NCI-H1436 (cell line): Measurements from ENCODE around the gene ID2.

Experiments
- DNase-seq: peaks from one replicate; lab custom pipeline; 2025; lab: John Stamatoyannopoulos, UW

ID2 gene

GRCh38 chr2:8681786-8682692 lies at the start of gene ID2:
TSS of gene ID2 (plus strand) at chr2:8682056. CDS start at chr2:8682166, 110 bp downstream.
- peak; percentile 97 for DNase-seq

DNA sequence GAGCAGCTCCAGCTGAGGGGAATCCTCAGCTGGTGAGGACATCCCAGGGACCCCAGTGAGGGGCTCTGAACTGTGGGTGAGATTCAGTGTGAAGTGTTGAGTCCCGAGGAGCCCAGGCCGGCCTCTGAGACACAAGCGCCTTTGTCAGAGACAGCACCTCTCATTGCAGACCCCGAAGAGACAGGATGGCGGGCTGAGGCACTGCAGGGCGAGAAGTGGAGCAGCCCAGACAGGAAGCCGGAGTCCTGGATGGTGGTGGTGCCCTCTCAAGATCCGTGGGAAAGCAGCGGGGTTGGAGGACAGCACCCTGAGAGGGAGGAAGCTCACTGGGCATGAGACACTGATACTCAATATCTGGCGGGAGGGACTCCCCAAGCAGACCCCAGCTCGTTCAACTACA lies 49.1 kb upstream of the ID2 start:
- no peak for DNase-seq

DNA sequence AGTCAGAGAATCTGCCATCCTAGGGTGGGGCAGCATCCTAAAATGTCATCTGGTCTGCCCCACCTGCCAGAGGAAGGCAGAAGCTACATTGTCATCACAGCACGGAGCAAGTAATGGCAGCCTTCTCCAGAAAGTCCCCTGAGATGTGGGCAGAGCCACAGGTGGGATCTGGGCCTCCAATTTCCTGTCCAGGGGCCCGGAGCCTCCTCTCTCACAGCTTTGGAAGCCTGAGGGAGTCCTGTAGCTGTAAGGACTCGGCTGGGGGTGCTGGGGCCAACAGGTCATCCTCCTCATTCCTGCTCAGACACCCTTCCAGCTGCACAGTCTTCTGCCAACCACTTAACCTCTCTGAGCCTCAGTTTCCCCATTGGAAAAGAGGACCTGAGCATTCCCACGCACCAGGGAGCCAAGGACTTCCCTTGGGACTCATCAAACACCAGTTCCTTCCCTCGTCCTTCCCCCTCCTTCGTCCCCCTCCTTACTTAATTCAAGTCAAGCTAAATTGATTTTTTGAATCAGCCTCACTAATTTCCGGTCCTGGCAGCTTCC lies 48.6 kb upstream of the ID2 start:
- DNase-seq = no peak

- no peak for DNase-seq
These were observed 48.0 kb upstream of the ID2 start for GRCh38 chr2:8633735-8634313.

DNA sequence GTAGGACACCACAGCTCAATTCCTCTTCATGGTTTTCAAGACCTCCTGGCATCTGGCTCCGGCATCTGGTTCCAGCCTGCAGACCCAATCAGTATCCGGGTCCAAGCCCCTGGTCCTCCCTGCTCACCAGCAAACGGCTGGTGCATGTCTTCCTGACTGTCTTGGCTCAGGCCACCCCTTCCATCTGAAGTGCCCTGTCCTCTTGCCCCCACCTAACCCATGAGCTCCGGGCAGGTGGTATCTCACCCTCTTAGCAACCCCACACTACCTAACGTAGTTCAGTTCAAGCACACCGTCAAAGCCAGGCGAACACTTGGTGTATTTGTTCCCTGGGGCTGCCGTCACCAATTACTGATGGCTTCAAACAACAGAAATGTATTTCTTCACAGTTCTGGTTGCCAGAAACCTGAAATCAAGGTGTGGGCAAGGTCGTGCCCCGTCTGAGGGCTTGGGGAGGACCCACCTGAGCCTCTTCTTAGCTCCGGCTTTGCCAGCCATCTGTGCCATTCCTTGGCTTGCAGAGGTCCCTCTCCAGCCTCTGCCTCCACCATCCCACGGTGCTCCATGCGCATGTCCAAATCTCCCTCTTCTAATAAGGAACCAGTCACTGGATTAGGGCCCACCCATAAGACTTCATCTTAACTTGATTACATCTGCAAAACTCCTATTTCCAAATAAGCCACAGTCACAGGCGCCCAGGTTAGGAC lies 47.2 kb upstream of the ID2 start:
- no peak for DNase-seq

- DNase-seq = no peak
These were observed 45.8 kb upstream of the ID2 start for GRCh38 chr2:8636041-8636491.

GRCh38 chr2:8636721-8637636 lies 44.9 kb upstream of the ID2 start:
- no peak for DNase-seq

- DNase-seq = no peak
These were observed 43.5 kb upstream of the ID2 start for GRCh38 chr2:8638327-8638726.

- DNase-seq = no peak
These were observed 42.7 kb upstream of the ID2 start for GRCh38 chr2:8639122-8639635.

DNA sequence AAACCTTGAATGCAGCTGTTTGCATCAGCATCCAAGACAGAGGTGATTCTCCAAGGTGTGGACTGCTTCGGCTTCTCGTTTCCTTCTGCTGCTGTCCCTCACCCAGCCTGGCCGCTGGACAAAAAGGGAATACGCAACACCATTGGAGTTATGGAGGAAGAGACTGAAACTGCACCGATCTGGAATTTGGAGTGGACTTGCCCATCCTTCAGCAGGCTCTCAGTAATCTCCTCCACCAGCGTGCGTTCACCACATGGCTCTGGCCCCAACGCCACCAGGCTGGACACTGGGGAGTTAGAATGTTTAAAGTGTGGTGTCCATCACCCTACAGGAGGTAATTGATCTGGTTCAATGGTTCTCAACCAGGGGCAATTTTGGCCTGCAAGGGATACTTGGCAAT lies 41.4 kb upstream of the ID2 start:
- no peak for DNase-seq

DNA sequence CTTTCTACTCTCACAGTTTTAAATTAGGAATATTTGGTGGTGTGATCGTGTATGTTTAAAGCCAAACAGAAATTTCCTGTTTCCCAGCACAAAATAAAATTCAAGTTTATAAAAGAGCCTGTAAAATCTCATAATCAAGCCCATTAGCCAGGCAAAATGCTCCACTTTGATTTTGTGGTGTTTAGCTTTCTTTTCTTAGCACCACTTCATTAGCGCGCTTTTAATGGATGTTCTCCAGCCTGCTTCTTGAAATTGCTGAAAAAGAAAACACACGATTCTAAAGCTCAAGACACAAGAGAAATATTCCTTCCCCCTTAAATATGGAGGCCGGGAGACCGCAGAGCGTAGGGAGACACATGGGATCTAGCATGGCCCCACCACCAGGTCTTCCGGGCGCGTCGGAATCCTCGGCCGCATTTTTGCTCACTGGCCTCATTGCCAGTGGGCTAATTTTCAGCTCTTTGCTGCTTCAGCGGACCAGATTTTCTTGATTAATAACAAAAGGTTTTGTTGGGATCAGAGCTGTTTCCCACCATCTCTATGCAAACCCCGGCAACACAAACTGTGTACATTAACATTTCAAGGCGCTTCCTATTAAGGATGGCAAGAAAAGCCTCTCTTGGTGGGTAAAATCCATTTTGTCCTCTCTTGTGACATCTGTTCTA lies 40.4 kb upstream of the ID2 start:
- no peak for DNase-seq

GRCh38 chr2:8642366-8643068 lies 39.3 kb upstream of the ID2 start:
- no peak for DNase-seq

GRCh38 chr2:8643250-8643995 lies 38.4 kb upstream of the ID2 start:
- no peak for DNase-seq

DNA sequence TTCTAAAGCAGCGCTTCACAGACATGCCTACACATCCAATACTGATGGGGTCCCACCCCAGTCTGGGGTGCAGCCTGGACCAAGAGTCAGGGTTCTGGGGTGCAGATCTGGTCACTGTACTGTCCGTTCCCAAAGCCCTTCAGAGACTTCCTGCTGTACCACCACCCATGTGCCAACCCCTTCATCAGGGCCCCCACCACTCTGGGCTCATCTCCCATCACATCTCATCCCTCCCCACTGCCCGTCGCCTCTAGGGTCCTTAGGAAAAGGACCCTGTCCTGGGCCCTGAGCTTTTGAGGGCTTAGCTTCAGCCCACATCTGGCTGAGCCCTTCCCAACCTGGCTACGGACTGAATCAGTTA lies 37.9 kb upstream of the ID2 start:
- no peak for DNase-seq

DNA sequence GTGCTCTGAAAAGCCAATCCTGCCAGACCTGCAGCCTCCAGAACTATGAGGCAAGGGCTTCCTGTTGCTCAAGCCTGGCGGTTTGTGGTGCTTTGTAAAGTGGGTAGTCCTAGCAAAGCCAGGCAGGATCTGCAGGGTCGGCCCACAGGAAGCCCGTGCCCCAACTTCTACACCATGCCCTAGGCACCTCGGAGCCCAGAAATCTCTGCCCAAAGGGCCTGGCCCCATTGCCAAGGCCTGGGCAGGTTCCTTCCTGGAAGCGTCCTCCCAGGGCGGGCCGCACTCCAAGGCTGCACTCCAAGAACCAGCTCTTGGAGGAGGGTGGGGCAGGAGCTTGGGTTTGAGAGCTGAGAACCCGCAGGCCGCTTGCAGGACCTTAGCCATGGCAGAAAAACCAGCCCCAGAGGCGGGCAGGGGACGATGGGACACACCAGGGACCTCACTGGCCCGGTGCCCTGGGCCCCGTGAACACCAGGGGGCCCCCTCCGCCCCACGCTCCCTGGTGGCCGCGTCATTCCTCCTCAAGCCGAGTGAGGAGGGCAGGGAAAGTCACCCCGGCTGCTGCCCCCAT lies 37.2 kb upstream of the ID2 start:
- no peak for DNase-seq

DNA sequence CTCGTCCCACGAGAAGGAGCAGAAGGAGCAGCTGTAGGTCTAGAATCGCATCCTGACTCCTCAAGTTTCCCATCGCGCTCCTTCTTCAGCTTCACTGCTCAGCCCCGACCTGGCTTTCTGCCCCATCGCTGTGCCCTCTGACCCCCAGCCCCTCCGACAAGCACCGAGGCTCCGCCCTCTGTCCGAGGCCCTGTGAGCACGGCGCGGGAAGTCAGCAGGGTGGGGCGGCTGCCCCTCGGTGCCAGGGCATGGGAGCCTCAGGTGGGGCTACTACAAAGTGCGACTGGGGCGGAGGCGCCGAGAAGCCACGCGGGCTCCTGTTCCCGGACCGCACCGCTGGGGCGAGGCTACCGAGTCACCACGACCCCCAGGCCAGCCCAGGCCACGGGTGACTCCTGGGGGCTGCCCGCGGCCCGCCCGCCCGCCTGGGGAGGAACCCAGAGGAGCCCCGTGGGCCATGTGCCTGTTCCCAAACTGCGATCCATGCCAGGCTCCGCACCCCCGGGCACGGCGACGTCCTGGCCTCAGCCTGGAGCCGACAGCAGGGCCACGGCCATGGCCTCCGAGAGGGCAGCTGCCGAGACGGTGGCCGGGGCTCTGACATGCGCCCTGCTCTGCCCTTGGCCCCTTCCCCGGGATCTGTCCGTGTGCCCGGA lies 36.6 kb upstream of the ID2 start:
- no peak for DNase-seq

GRCh38 chr2:8646731-8647461 lies 35.0 kb upstream of the ID2 start:
- no peak for DNase-seq

DNA sequence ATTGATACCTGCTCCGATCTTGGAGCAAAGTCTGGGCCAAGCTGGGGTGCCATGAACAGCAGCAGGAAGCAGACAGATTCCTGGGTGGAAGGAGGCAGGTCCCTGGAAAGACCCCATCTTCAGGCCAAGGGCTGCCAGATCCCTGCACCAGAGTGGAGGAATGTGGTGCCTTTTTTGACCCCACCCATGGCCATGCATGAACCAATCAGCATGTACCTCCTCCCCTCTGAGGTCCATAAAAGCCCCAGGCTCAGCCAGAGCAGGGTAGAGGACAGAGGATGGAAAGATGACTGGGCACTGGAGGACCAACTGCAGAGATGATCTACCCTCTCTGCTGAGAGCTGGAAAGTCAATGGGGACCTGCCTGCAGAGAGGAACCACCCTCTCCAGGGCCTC lies 34.4 kb upstream of the ID2 start:
- no peak for DNase-seq
